NCI-H1417 (cell line): ENCODE results near the gene MNAT1.
"Not testable (repeated sequence)": the region's sequence is repeated elsewhere in the genome, so short reads cannot be mapped to it uniquely, and the experiment has no call there.

Source experiments
- DNase-seq, 3 experiments: peaks; one replicate each; lab custom pipeline; 2025; lab: John Stamatoyannopoulos, UW

The MNAT1 gene

GRCh38 chr14:60805841-60806430 lies 71.4 kb downstream of the MNAT1 start:
- DNase-seq, result no peak

GRCh38 chr14:60807247-60807646 lies 72.7 kb downstream of the MNAT1 start:
- no peak for DNase-seq

DNA sequence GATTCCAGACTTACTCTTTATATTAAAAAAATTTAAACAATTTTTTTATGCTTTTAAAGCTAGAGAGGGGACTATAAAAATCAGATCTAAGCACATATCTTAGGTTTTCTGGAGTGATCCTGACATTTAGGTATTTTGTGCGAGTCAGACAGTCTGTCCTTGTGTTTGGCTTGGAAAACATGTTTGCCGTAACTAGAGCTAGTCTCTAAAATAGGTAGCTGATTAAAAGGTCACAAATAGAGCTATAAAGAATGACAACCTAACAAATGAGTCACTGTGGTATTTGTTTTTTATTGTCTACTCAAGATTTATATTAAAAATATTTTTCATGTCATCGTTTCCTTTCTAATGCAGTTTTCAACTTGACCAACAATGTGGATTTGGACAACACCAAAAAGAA lies 73.4 kb downstream of the MNAT1 start:
- no peak for DNase-seq

DNA sequence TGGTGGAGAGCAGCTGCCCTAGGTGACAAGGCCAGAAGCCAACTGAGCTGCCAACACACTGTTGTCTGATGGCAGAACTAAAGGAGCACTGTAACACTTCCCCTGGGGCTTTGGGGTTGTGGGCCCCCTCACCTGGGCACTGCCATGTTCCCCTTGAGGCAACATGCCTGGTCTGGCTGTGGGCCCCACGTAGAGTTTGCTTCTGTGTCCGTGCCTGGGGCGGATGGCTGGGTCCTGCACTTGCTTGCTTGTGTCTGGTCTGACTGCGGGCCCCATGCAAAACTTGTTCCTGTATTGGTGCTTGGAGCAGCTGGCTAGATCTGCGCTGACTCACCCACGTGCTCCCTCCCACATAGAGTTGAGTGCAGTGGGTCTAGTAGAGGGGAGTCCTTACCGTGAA lies 78.4 kb downstream of the MNAT1 start:
- no peak for DNase-seq

DNA sequence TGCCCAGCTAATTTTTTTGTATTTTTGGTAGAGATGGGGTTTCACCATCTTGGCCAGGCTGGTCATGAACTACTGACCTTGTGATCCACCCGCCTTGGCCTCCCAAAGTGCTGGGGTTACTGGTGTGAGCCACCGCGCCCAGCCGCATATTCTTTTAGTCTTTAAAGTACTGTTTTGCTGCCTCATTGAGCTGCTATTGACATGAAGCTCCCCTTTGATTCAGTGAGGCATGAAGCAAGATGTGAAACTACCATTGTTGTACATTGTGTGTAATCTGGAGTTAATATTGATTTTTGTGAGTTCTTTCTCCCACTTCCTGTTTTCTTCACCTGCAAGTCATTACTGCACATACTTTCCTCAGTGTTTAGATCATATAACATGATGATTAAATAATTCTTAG lies 80.8 kb downstream of the MNAT1 start:
- DNase-seq, result peak in 1 of 3 experiments; percentile 7

- DNase-seq, result no peak
These were observed 82.6 kb downstream of the MNAT1 start for GRCh38 chr14:60817113-60817512.

GRCh38 chr14:60819575-60819974 lies 85.0 kb downstream of the MNAT1 start:
- no peak for DNase-seq

- DNase-seq, result no peak
These were observed 104.0 kb downstream of the MNAT1 start for GRCh38 chr14:60838601-60839000.

DNA sequence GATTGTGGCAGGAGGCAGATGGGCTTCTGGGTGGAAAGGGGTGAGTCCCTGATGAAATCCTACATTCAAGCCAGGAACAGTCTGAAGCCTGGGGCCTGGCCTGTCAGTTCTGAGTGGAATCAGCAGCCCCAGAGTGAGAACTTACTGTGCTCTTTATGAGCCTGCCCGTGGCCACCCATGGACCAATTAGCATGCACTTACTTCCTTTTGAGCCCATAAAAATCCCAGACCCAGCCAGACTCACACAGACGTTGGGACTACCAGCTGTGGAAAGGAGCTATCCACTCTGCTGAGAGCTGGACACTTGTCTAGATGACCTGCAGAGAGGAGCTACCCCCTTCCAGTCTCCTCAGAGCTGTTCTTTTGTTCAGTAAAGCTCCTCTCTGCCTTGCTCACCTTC lies 104.5 kb downstream of the MNAT1 start:
- DNase-seq, result no peak

DNA sequence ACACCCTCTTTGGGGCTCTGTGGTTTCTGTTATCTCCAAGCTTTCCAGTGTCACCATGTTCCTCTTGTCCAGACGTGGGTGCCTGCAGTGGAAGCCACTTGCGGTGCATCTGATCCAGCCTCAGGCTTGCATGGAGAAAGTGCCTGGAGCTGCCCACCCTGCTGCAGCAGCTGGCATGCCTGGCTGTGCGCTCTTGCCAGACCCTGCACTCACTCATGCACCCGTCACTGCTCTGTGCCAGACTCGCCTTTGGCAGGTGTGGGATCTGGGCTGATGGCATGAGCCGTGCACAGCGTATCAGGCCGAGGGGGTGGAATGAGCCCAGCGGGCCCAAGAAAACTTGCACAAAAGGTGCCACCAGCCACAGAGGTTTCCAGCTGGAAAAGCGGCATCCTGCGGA lies 105.1 kb downstream of the MNAT1 start:
- DNase-seq, result no peak

- DNase-seq, result no peak
These were observed 105.8 kb downstream of the MNAT1 start for GRCh38 chr14:60840313-60840712.

GRCh38 chr14:60845523-60845922 lies 111.0 kb downstream of the MNAT1 start:
- DNase-seq, result no peak

DNA sequence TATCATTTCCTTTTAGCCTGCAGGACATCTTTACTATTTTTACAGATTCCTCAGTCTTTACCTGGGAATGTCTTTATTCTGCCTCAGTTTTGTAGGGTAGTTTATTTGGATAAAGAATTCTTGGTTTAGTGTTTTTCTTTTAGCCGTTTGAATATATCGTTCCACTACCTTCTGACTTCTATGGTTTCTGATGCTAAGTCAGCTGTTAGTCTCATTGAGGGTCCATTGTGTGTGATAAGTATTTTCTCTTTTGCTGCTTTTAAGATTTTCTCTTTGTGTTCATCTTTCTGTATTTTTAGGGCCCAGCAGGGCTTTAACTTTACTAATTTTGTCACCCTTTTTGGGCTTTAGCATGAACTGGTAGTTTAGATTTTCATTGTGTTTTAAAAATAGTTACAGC lies 113.5 kb downstream of the MNAT1 start:
- no peak for DNase-seq

- not testable (repeated sequence) for DNase-seq
These were observed 117.1 kb downstream of the MNAT1 start for GRCh38 chr14:60851692-60852091.

DNA sequence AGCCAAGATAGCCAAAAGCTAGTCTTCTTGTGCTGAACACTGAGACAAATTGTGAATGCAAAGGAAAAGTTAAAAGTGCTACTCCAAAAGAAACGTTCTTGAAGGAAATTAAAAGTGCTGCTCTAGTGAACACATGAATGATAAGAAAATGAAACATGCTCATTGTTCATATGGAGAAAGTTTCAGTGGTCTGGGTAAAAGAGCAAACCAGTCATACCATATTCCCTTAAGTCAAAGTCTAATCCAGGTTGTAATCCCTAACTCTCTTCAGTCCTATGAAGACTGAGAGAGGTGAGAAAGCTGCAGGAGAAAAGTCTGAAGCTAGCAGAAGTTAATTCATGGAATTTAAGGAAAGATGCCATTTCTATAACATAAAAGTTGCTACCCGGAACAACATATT lies 121.5 kb downstream of the MNAT1 start:
- DNase-seq, result no peak

DNA sequence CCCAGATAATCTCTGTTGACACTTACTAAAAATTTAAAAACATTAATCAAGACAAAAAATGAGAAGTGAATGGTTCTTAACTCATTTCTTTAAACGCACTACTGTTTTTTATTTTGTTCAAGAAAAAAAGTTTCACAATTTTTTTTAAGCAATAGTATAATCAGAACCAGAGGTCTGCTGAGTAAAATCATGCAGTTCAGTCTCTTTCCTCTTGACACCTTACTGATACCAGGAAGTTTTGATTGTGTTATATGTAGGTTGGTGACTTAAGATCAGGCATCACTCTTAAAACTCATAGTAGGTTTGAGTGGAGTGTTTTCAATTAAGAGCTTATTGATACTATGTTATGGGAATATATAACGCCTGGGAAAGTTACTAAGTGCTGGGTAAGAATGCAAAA lies 125.0 kb downstream of the MNAT1 start:
- DNase-seq, result no peak

DNA sequence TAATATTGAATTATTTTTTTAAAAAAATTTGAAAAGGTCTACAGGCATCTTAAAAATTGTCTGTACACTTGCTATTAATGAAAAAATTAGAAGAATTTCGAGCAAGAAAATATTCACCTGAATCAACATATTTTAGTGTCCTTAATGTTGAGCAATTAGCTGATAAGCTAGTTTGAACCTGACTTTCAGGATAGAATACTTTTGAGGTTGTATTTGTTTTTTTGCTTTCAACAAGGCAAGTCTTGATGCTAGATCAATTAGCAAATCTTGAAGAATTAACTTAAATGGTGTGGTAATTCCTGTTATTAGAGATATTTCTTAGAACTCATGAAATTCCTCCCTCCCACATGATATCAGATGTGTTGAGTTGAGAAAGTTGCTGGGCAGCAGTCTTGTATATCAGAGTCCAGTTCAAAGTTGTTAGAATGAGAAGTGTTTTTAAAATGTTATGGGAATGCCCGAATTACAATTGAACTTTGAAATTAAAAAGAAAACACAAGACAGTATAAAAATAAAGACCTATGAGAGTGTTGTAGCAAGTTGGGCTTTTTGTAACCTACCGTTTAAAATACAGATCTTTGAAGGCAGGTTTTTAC lies 127.1 kb downstream of the MNAT1 start:
- DNase-seq, result no peak

GRCh38 chr14:60862283-60862682 lies 127.7 kb downstream of the MNAT1 start:
- peak in 2 of 3 experiments; percentile 23 to 80 for DNase-seq

GRCh38 chr14:60863249-60863648 lies 128.7 kb downstream of the MNAT1 start:
- no peak for DNase-seq

DNA sequence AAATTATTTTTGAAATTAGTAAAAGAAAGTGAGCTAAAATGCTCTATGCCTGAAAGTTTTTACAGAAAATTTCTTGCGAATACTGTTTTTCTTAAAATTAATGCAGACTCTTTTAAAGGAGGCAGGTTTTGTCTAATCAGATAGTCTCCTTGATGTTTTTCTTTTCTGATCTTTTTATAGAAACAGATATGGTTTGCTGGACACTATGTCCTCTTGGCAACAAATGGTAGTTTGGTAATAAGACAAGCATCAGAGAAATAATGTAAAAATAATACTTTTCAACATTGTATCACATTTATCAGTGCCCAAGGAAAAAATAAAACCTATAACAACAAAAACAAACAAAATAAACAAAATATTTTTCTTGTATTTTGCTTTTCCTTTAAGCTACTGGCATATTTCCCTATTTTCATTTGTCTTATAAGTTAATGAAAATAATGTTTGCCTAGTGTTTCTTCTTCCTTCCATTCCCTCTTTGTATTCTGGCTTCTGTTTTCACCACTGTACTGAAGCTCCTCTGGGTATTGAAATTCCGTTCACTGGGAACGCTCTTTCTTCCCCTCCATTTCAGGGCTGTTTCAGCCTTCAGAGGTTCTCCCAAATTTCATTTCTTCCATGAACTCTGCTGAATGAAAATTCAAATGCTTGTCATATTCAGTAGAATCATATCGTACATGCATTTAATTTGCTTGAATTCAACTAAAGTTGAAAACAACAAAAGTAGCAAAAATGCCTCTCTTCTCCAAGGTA lies 131.0 kb downstream of the MNAT1 start:
- no peak for DNase-seq

GRCh38 chr14:60867503-60868172 lies 133.1 kb downstream of the MNAT1 start:
- DNase-seq, result peak in 1 of 3 experiments; percentile 37

GRCh38 chr14:60878121-60878520 lies 143.6 kb downstream of the MNAT1 start:
- DNase-seq, result no peak

GRCh38 chr14:60878536-60878935 lies 144.0 kb downstream of the MNAT1 start:
- DNase-seq, result no peak
